Esophagus muscularis mucosa (tissue), 3 donors: ENCODE data around the gene CCN5.

Source experiments
- POLR2A ChIP-seq: fragments of 450-650 bp; IDR thresholded peaks from one replicate; pipeline ENCODE4 v1.6.1; 2017; ENCODE audit warnings: antibody characterized with exemption, moderate library complexity, mild to moderate bottlenecking, low read depth
- TF ChIP-seq, protein P1 (sequence below), 3 experiments: fragments of 200-600 bp in 2 of 3; fragments of 450-650 bp in 1 of 3; sonication (generic) in 2 of 3; IDR thresholded peaks; one replicate each; pipeline ENCODE4 v1.5.1; 2017 to 2019; ENCODE audit warnings: antibody characterized with exemption in 3 of 3, mild to moderate bottlenecking in 2 of 3, moderate library complexity in 1 of 3

GRCh38 chr20:44693627-44694026 is 21.5 kb upstream of the CCN5 start:
- TF ChIP-seq, protein P1, sequence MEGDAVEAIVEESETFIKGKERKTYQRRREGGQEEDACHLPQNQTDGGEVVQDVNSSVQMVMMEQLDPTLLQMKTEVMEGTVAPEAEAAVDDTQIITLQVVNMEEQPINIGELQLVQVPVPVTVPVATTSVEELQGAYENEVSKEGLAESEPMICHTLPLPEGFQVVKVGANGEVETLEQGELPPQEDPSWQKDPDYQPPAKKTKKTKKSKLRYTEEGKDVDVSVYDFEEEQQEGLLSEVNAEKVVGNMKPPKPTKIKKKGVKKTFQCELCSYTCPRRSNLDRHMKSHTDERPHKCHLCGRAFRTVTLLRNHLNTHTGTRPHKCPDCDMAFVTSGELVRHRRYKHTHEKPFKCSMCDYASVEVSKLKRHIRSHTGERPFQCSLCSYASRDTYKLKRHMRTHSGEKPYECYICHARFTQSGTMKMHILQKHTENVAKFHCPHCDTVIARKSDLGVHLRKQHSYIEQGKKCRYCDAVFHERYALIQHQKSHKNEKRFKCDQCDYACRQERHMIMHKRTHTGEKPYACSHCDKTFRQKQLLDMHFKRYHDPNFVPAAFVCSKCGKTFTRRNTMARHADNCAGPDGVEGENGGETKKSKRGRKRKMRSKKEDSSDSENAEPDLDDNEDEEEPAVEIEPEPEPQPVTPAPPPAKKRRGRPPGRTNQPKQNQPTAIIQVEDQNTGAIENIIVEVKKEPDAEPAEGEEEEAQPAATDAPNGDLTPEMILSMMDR (IDR thresholded peaks at IDR 0.05) = no peak
- no peak for TF ChIP-seq POLR2A
